HG03139 (cell line): ENCODE data around the gene NBAS.

Experiments used
- ATAC-seq: cut with Tn5 transposase; IDR thresholded peaks from one replicate; pipeline ENCODE4 v1.9.1; 2021; ENCODE audit not compliant: unreplicated experiment

The NBAS gene

DNA sequence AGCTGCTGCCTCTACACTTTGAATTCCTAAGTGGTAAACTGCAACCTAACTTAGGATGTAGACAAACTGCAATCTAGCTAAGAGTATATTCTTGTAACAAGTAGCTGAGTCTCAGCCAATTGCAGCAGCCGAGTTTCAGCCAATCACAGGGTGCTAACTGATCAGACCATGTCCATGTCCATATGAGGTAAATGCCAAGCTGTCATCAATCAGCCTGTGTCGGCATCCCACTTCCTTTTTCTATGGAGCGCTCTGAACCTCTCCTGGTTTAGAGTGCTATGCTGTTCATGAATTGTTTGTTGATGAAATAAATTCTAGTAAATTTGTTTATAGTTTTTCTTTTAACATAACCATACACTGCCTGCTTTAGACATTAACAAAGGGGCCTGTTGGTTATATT is 408.8 kb downstream of the NBAS start:
- ATAC-seq = no peak

DNA sequence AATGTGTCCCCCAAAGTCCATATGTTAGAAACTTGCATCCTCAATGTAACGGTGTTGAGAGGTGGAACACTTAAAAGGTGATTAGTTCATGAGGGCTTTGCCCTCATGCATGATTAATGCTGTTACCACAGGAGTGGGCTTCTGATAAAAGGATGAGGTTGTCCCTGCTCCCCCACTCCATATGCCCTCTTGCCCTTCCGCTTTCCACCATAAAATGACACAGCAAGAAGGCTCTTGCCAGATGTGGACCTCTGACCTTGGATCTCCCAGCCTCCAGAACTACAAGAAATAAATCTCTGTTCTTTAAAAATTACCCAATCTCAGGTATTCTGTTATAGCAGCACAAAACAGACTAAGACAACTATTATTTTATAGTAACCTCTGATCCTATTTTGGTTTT is 412.1 kb downstream of the NBAS start:
- no peak for ATAC-seq

DNA sequence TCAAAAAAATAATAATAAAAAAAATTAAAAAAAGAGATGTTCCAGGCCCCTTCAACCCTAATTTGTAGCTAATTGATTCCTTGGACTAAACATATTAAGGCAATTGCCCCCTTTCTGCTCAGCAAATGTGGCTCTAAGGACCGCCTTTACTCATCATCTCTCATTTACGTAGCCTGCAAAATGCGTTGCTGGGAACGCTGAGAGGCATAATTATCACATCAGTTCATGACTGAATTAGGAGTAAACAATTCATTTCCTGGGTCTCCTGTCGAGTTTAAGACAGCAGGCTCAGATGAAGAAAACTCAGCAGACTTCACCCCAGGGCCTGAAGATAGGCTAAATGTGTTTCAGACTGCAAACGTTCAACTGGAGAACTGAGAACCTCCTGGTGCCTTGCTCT is 413.5 kb downstream of the NBAS start:
- no peak for ATAC-seq

DNA sequence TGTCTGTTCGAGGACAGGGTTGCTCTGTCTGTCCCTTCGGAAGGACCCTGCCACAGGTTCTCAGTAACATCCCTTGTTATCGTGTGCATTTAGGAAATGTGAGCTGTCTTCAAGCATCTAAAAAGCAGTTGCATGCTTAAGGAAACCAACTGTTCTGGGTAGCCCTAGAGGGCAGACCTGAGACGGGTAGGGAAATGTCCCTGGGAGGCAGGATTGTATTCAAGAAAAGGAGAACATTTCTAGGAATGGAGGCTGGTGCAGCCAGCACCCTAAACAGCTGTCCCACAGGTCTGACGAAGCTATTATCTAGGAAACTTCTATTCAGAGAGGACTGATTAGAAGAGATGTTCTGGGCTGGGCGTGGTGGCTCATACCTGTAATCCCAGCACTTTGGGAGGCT is 414.2 kb downstream of the NBAS start:
- no peak for ATAC-seq

DNA sequence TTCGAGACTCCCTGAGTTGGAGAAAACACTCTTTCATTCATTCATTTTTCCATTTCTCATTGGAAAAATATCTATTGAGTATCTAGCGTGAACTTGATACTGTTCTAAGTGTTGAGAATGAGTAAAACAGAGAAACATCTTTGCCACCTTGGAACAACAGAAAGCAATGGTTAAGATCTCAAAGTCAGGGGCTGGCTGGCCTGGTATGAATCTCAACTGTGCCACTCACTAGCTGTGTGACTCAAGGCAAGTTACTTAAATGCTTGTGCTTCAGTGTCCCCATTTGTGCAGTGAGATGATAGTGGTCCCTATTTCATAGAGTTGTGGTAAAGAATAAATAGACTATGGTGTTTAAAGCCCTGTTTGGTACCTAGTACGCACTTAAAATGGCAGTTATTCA is 415.2 kb downstream of the NBAS start:
- no peak for ATAC-seq

DNA sequence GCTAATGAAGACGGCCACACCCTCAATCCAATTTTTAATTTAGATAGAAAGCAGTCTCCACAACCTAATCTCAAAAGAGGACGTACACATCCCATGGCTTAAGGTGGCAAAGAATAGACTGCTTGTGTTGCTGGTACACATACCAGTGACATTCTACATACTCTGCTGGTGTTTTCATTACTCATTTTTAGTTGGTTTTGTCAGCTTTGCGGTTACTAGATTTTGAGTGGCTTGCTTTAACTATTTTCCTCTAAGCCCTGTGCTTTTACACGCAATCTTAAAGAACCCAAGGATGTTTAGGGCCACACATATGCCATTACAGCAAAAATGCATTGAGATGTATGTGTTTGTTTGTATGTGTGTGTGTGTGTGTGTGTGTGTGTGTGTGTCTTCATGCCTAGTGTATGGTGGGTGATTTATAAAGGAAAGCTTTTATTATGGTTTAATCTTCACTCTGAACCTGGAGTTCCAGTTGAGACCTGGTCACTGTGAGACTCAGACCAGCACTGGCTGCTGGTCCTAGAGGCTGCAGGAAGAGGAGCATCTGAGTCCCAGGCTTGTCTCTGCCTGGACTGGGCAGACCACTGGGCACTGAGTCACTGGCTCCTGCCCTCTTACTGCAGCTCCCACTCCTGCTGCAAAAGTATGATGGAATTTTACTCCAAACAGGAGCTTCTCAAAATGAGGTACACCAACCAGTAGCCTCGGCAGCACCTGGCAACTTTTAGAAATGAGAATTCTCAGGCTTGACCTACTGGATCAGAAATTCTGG is 415.9 kb downstream of the NBAS start:
- ATAC-seq = no peak

DNA sequence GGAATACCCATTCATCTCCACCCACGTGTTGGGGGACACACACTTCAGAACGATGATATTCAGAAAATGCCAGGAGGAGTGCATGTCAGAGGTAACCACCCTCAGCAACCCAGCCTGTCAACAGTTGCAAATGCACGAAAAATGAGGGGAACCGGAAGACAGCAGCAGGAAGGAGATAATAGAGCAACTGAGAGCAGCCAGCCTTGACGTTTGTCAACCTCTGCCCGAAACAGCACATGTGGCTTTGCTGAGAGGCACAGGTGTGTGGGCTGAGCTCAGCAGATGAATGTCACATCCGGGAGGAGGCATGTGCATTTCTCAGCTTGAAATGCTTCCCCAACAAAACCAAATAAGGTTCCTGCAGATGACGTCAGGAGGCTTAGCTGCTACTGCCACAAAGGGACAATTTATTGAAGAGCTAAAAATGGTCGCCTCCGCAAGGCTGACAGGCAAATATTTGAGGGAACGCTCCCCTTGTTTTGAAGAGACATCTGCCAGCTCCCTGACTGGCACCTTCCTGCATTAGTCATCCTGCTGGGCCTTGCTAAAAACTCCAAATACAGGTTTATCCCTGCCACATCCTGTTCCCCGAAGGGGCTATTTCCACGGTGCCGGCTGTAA is 419.0 kb downstream of the NBAS start:
- peak; percentile 100 for ATAC-seq

DNA sequence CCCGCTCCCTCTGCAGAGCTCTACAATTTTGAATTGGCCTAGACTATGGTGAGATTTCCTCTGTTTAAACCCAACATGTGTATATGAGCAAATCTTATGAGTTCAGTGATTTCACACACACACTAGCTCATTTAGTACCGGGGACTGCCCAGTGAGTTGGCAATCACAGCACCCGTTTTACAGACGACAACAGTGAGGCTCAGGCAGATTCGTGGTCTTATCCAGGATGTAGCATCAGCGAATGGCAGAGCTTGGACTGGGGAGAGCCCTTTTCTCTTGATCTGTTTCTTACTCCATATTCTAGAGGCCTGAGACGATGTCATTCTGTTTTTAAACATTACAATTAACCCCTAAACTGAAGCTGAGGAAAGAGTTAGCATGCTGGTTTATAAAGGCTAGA is 419.9 kb downstream of the NBAS start:
- ATAC-seq = no peak

DNA sequence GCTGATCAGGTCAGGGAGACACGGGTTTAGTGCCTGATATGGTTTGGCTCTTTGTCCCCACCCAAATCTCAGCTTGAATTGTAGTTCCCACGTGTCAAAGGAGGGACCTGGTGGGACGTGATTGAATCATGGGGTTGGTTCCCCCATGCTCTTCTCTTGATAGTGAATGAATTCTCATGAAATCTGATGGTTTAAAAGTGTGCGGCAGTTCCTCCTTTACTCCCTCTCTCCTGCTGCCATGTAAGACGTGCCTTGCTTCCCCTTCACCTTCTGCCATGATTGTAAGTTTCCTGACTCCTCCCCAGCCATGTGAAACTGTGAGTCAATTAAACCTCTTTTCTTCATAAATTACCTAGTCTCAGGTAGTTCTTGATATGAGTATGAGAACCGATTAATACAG is 424.5 kb downstream of the NBAS start:
- ATAC-seq = no peak

DNA sequence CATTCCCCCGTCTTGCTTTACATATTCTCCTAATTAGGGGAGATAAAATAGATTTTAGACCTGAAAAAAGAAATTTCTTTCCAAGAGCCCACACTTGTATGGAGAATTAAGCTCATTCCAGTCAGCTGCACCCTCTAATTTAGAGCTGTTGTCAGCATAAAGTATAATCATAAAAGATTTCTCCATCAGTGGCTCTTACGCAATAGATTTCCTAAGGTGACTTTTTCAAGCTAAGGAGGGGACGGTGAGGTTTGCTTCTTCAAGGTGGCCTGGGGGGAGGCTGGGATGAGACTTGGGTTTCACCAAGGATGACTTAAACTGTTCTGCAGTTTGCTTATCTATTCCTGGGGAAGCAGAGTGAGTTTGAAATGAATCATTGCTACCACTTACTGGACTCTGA is 426.2 kb downstream of the NBAS start:
- no peak for ATAC-seq

DNA sequence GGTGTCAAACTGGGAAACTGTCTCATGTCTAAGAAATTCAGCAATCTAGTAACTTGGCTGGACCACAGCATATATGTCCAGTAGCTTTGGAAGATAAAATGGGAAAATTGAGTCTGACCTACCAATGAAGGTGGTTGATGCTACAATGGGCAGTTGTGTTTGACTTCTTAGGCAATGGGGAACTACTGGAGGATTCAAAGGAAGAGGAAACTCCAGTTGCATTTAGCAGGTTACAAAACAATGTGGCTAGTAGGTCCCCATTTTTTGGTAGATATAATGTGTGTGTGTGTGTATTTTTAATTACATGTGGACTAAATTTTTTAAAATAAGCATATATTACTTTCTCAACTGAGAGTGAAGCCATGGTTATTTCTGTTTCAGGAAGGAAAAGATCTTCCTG is 427.7 kb downstream of the NBAS start:
- ATAC-seq = no peak

DNA sequence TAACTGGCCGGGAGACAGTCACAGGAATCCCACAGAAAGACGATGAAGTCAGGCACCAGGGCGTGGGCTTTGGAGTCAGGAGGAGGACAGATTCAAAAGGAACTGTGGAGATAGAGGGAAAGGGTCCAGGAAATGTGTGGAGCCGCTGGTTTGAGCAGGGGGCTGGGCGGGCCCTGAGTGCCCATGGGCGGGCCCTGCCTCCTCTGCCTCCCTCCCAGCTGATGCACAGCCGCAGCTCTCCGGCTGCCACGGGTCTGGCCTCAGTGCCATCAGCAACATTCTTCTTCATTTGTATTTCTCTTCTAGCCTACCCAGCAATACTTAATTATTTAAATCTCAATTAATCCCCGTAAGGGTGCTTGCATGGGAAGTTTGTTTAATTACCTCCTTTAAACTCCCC is 432.3 kb downstream of the NBAS start:
- no peak for ATAC-seq

DNA sequence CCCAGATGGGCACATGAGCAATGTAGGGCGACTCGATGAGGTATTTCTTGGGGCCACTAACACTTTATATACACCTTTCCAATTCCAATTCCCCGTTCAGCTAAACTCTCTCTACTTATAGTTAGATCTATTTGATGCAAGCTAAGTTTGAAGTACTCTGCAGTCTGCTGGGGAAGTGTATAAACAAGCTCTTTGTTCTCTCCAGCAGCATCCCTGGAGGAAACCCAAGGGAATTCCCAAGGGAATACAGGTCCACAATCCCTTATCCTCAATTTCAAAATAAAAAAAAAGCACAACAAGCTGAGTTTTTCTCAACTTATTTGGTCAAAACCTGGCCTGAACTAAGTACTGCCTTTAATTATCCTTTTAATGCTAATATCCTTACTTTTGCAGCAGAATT is 433.3 kb downstream of the NBAS start:
- no peak for ATAC-seq

DNA sequence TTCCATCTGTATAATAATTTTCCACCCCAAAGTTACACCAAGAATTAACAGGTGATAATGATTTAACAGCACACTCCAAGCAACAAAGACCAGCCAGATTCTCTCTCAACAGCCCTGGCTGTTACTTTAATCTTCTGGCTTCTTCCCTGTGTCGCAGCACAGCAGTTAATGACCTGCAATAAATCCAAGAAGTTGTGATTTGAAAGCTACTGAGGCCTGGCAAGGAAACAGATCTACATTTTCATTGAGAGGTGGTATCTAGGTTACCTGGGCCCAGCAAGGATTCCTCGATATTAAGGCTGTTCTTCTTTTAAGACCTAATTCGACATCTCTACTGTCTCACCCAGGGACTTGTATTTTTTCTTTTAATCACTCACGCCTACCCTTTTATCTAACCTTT is 433.8 kb downstream of the NBAS start:
- ATAC-seq = no peak

DNA sequence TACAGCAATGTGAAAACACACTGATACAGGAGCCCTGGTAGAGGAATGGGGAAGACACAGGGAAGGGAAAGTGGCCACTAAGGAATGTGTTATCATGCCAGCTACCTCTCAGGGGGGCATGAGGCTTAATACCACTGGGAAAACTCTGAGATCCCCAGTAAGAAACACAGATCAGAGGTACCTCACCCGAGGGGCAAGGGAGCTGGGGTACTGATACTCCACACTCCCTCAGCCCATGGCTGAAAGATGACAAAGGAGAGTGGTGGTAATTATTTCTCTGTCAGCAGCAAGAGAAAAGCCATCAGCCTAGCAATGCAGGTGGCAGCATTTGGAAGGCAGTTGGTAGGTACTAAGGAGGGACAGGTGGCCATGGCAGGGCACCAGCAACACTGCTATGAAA is 434.8 kb downstream of the NBAS start:
- ATAC-seq = no peak

DNA sequence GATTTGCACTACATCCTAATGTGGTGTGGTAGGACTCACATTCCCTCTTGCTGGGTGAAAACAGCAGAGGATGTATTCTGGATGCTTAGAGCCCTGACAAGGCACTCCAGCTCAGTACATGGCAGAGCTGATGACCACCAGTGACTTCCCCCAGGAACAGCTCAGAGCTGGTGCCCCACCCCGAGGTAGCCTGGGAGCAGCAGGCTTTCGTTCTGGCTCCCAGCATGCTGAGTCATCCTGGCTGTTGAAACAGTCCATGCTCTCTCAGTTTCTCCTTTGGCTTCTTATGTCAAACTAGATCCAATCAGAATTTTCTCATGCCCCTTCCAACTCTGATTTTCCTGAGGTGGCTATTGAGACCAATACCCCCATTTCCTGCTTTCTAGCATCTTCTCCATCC is 438.2 kb downstream of the NBAS start:
- ATAC-seq = no peak

DNA sequence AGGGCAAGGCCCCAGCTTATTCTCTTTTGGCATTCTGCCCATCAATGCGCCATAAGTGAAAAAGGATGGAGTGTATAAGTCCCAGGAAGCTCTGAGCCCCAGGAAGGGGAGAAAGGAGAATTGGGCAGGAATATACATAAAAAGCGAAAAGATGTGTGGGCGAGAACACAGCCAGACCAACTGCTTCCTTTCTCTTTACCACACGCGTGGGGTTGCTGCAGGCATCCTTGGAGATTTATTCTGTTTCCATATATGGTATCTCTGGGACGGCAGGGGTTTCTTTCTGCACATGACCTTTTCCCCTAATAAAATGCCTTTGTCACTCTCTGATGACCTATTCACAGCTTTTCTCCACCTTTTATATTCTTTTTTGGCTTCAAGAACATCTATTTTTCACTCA is 440.5 kb downstream of the NBAS start:
- no peak for ATAC-seq

DNA sequence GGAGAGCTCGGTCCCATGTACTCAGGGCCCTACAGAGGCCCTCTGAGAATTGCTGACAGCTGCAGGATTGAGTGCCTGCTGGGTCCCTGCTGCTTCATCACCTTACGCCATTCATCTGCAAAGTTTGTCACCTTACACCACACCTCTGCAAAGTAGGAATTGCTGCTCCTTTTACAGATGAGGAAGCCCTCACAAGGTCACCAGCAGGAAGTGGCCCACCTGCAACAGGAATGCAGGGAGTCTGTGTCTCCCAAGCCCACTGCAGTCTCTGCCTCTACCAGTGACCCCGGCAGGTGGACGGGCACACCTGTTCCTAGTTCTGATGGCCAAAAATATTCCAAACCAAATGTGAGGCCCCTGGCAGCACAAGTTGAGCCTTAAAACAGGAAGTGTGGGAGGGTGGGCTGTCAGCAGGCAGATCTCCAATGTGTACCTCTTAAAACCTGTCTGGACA is 441.4 kb downstream of the NBAS start:
- ATAC-seq = no peak

DNA sequence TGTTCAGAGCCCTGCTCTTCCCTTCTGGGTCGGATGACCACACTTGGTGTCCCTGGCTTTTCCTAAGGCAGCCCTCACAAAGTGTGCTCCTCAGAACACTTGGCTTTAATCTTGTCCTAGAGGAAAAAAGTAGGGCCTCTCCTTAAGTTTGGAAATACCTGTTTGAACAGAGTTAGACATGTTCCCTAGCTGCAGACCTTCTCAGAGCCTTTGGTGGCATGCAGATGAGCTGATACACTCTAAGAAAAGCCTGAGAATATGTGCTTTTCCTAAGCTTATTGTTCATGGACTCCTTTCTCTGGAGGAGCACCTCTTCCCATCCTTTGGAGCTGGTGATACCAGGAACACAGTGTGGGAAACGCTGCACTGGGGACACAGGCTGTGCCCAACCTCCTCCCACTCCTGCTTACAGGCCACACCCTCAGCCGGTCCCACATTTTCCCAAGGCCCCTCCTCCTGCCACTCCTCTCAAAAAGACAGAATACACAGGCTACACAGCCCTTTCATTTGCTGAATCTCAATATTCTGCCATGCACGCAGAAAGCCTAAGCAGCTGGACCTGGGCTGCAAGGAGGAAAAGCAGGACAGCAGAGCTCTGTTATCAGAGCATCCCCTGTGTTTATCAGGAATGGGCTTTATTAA is 443.6 kb downstream of the NBAS start:
- ATAC-seq = no peak
